ENCODE data around the gene GSTT4.
"Not testable (repeated sequence)": the region's sequence is repeated elsewhere in the genome, so short reads cannot be mapped to it uniquely, and the experiment has no call there.

GSTT4 gene

DNA sequence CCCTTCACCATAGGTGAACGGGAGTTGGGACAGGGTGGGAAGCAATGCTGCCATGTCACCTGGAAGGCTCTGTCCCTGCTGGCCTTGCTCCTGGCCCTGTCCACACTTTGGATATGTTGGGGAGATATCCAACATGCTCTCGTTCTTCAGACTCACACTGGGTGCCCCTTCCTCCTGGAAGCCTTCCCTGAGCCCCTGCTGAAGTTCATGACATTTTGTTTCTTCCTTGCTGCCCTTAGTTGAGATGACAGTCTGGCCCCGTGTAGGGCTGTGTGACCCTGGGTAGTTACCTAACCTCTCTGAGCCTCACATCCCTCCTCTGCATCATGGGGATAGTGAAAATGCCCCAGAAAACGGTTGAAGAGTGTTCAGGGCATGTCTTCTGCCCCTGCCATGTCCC lies 51.8 kb downstream of the GSTT4 start:
- not testable (repeated sequence) for DNase-seq (ENCODE audit: low read depth in 2 of 2)

DNA sequence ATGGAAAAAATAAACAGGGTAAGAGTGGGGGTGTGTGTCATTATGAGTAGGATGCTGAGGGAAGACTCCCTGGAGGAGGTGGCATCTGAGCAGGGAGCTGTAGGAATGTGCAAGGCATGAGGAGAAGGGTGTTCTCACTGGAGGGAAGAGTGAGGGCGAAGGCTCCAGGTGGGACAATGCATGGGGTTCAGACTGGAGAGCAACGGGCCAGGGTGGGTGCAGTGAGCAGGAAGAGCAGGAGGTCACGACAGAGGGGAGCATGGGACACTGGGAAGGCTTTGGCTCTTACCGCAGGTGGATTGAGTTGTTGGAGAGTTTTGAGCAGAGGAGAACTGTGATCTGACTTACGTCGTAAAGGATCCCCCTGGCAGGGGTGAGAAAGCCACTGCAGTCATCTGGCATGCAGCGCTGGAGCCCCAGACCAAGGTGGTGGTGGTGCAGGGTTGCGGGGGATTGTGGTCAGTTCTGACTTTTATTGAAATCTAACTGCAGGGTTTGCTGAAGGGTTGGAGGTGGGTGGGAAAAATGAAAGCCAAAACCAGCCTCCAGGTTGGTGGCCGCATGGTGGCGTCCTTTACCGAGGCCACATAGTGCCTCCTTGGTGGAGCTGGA lies 52.4 kb downstream of the GSTT4 start:
- not testable (repeated sequence) for DNase-seq (ENCODE audit: low read depth in 2 of 2)

DNA sequence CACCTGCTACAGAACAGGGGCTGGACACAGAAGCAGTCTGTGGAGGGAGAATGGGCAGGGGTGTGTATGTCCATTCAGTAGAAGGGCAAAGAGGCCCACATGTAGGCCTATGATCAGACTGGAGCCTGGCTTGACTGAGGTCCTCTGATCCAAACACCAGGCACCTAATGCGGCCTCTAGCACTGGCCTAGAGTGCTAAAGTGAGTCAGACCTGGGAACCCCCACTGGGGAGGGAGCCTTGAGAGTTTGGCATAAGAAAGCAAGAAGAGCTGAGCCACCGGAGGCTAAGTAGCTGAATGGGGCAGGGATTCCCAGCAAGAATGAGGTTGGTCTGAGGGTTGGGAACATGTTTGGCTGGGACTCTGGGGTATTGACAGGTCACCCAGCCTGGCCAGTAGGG lies 53.9 kb downstream of the GSTT4 start:
- not testable (repeated sequence) for DNase-seq (ENCODE audit: low read depth in 2 of 2)

DNA sequence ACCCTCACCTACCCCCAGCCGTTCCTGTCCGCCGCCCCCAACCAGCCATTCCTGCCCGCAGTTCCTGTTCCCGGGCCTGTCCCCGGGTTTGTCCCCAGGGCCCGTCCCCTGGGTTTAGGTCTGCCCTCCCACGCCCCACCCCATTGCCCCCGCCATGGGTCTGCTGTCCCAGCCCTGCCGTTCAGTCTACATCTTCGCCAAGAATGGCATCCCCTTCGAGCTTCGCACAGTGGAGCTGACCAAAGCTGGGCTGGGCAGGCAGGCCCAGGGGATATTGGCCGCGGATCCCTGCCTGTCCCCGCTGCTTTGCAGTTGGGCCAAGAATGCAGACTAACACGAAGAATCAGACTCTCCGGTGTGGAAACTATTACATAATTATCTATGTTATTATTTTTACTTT lies 55.5 kb downstream of the GSTT4 start:
- not testable (repeated sequence) for DNase-seq (ENCODE audit: low read depth in 2 of 2)

Data from activated CD4-positive, alpha-beta T cell treated with anti-CD3 and anti-CD28 coated beads for 24 hours (primary cell).